Activated effector memory CD4-positive, alpha-beta T cell treated with Interleukin-2 at 50 U/mL for 16 hours (primary cell): Measurements from ENCODE around the gene PROX1.

Experiments used
- DNase-seq: peaks from one replicate; pipeline ENCODE4 v3.0.0-alpha.2; 2020

PROX1 gene

DNA sequence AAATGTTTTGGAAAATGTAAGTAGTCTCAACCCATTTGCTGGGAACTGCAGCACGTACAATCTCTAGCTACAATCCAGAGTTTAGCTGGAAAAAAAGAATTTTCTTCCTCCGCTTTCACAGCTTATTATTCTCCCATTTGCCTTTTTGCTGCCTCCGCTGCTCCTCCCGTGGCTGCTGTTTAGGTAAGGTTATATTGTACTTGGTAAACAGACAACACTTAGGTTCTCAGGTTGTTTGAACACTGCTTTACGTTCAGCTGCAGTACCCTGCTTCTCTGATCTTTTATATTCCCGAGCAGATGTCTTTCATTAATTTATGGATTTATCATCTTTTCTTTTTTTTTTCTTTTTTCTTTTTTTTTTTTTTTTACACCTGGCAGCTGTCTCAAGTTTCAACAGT is 14.3 kb downstream of the PROX1 start:
- no peak for DNase-seq

DNA sequence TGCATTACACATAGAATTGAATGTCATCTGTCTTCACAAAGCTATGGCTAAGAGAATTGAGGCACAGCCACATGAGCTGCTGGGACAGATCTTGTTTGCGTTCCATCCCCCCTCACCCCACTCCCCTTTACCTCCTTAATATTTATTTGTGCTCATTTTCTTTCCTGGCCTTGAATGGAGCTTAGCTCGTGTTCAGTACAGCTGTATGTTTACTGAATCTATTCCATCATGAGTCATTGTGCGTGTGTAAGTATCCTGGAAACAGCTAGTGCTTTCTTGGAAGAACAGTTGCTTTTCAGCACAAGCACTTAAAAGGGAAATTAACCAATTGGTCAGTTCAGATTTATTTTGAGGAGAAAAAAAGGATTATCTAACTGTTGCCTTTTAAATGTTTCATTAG is 14.7 kb downstream of the PROX1 start:
- DNase-seq: no peak

DNA sequence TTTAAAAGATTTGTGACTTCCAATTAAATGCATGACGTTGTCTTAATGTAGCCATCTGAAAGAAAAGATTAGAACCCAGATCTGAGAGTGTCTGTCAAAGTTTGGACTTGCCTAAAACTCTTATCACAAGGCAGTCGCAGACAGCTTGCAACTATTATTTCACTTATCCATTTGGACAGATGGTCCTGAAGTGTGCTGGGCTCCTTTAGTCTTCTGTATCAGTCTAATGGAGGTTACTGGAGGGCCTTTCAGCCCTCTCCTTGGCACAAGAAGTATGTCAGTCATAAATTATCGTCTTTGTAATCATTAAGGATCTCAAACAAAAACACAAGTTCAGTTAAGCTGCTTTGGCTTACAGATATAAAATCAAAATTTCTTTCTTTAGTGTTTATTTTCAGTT is 15.5 kb downstream of the PROX1 start:
- no peak for DNase-seq

DNA sequence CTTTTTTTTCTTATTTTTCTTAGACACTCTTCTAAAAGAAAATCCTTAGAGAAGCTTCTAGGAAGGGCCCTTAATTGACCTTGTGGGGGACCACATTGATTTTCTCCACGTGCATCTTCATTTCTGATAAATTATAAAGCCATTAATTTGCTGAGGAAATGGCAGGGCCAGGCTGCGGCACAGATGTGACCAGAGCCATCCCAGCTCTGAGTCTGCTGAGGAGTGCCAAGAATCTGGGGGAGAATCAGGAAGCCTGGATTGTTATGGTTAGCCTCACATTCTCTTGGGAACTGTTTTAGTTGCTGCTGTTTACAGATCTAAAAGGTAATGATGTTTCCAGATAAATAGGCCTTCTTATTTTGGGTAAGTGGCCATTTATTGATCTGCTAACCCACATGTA is 16.2 kb downstream of the PROX1 start:
- no peak for DNase-seq

DNA sequence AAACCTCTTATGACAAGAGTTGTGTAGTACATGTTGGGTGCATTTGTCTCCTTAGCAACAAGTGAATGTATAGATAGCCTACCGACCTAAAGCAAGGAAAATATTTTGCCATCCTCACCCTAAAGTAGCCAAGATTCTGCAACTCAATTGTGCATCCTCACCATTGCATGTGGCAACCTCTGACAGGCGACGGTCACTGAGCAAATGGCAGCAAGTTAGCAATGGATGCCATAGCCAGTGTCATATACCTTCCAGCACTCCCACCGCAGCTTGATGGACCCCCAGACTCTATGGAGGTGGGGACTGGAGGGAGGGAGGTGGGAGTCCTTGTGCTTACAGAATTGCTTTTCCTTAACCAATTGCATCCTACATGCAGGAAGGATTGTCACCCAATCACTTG is 17.0 kb downstream of the PROX1 start:
- DNase-seq: no peak

DNA sequence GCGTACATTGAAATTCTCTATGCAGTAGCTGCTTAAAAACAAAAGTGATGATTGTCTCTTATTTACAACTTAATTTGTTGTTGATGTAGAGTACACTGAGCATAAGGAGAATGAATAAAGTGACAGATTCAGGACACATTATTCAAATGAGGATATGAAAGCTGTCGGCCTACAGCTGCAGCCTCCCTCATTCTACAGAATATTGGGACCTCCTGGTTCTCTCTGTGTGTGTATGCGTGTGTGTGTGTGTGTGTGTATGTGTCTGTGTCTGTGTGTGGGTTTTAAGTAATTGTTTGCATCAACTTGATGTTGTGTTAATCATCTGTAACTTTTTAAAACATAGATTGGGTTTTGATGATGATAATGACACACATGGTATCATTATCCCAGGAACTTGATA is 17.9 kb downstream of the PROX1 start:
- no peak for DNase-seq

DNA sequence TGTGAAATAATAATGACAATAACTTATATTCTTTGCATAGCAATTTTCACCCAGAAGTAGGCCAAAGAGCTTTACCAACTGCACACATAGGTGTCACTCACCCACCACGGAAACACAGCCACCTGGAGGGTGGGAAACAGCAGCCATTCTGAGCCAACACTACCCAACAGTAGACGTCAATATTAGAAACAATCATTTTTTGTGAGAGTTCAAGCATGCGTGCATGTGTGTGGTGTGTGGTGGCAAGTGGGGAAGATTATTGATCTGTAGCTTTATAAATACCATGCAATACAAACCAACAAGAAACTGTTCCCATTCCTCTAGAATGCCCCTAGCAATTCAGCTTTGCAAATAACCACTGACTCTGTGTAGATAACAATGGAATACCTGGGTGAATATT is 19.1 kb downstream of the PROX1 start:
- DNase-seq: no peak

DNA sequence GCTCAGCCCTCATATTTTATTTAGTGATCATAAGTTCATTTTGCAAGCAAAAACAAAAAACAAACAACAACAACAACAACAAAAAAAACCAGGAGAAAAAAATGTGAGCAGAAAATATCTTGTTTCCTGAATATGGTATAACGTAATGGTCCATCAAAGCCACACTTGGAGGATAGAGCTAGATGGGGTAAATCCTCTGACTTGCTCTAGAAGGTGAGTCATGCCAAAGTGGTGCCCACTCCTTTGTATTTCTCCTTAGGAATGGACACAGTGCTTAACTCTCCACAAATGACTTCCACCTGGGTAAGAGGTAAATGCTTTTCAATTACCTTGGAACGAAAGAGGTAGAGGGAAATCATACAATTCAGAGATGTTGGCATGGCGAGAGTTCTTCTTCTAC is 20.6 kb downstream of the PROX1 start:
- DNase-seq: no peak

DNA sequence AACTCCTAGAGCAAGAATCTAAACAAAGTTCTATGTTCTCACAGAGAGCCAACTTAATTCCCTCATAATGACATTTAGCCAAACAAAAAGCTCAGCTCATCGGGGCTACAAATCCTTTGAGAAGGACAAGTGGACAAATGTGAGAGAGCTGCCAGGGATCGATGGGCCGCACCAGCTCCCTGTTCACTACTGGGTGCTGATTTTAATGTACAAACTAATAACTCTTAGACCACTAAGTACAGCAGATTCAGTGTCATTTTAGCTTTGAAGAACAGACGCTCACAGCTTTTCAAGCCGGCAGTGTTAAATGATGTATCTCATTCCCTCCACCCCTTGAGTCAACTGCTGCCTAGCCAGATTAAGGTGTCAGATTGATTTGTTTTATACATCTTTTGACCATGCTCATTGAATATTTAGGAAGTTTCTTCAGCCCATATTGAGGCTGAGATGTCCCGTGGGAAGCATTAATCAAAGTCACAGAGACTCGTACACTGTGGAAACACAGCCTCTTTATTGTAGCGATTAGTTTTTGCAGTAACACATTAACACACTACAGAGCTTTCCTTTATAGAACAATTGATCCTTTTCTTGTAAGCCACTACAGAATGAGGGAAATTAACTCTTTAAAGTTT is 21.1 kb downstream of the PROX1 start:
- DNase-seq: no peak

DNA sequence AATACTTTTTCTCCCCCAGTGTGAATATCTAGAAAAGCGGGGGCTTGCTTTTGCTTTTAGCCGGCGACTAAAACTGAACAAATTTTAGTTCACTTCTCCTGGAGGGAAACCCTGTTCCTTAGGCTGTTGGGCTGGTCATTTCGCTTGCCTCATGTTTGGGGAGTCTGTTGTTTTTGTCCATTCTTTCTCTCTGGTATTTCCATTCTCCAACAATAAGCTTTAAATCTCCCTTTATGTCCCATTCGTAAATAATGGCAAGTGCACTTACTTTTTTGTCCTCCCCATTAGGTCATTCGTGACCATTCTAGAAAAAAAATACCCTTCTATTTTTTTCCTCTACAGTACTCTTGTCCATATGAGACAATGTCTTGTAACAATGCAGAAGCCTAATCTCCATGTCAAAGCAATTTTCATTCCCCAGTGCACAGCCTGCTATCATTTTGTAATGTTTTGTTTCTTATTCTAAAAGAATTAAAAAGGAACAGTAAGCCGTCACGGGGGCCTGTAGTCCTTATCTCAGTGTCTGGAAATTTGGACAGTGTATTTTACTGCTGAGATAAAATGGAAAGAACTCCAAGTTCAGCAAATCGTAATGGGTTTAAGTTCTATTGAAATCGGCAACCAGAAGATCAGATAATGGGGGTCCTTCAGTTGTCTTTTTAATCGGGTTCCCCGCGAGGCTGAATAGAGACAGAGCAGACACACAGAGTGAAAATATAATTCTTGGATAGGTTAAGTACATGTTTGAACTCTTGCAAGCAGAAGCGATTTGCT is 21.8 kb downstream of the PROX1 start:
- DNase-seq: no peak

DNA sequence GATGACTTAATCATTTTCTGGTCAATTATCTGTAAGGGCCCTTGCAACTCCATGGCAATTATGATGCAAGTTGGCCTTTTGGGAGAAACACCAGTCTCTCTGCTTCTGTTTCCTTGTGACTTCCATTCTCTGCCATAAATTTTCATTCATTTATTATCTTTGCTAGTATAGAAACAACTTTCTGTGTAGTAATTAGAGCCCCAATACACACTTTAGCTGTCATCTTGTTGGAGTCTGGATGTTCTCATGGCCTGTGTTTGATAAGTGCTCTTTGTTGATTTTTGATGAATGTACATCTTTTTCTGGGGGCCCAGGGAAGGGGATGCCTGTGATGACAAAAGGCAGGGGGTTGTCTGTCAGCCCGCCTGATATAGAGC is 22.4 kb downstream of the PROX1 start:
- DNase-seq: no peak

DNA sequence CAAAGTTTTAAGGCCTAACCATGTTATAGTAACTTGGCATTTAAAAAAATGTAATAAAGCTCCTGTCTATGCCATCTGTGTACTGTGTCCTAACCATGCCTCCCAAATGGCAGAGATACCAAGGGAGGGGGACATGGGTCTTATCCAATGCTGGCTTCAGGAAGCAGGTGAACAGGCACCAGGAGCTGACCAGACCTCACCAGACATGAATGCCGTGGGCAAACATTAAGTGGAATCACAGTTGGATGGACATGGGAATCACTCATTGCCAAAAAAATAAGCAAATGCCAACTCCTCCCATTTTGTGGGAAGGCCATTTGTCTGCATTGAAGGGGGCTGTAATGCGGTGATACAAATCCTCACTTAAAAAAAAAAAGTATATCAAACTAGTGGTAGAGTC is 22.9 kb downstream of the PROX1 start:
- DNase-seq: no peak

DNA sequence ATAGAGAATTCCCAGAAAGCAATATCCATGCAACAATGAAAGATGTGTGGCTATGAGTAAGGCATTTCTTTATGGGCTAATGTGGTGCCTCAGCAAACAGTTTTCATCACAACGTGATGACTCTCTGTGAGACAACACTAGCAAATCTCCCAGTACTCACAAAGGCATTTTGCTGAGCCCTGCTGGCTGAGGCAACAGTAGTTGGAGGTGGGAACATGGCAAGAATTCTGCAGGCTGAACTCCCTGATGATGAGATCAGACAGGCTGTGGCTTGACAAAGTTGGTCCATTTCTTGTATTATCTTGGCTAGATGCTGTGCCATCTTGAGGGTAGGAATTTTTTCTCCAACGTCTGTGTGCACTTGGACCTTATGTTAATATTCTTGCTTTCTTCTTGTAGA is 24.6 kb downstream of the PROX1 start:
- no peak for DNase-seq

DNA sequence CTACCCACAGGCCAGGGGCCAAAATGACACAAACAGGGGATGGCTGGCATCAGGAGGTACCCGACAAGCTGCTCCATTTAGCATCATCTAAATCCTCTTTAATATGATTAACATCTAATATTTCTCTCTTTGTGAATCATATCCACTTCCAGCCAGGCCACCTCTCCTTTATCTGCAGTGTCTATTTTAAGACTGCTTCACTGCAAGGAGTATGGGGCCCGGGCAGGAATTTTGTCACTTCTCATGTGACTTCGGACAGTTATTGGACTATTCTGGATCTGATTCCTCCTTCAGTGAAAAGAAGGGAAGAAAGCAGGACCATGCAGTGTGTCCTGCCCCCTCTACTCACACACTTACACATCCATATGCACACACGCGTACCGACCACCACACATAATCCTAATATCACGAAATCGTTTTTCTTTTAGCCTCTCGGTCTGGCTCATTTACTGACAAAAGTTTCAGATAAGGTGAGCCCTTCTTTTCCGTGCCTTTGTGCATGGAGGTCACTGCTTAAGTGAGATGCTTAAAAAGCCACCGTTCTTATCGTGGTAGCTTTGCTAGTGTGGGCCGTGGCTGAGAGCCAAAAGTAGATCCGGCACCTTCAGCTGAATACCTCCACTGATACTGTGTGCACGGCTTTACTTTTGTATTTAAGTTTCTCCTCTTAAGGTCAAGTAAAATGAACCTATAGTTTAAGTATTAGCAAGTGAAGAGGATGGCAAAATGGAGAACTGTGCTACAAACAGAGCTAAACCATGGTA is 26.0 kb downstream of the PROX1 start:
- DNase-seq: no peak

DNA sequence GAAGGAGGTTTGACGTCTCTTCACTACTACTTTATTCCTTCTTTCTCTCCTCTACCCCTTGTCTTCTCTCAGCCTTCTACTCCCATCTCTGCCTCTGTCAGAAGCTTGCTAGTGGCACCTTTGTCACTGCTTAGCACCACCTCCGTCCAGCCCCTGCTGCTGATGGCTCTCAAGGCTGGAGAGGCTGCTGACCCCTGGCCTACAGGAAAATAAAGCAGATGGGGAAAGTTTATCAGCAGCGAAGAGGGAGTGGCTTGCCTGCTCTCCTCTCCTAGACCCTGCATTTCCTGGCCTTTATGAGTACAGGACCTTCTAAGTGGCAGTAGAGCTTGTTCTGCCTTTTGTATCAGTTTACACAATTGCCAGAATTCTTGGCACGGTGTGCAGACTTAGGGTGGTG is 27.0 kb downstream of the PROX1 start:
- no peak for DNase-seq

DNA sequence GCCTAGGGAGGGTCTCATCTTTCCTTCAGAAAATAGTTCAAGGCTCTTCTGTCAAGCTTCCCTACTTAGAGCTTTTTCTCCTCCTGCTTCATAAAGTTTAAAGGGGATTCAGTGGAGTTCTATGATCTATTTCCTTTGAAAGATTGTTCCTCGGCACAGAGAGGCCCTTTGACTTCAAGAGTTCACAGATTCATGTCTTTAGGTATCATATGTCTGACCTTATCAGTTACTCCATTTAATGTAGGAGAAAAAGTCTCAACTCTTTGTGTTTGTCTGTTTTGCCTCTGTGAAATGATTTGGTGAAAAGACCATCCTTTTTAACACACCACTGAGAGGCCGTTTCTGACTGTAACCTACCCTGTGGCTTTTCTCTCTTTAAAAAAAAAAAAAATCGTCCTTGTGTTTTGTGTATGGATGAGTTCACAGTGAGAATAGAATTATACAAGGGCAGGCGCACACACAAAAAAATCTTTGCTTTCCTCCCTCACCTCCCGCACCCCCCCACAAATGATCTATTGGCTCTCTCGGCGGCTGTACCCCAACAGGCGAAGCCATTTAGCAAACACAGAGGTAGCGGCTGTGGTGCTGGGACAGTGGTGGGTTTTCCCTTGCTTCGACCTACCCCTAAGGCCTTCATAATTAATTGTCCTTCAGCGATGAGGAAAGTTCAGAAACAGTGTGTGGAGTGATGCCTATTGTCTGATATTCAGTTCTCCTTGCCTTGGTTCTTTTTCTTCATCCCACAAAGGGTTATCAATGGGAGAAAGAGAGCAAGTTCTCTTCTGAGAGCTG is 29.6 kb downstream of the PROX1 start:
- DNase-seq: no peak

DNA sequence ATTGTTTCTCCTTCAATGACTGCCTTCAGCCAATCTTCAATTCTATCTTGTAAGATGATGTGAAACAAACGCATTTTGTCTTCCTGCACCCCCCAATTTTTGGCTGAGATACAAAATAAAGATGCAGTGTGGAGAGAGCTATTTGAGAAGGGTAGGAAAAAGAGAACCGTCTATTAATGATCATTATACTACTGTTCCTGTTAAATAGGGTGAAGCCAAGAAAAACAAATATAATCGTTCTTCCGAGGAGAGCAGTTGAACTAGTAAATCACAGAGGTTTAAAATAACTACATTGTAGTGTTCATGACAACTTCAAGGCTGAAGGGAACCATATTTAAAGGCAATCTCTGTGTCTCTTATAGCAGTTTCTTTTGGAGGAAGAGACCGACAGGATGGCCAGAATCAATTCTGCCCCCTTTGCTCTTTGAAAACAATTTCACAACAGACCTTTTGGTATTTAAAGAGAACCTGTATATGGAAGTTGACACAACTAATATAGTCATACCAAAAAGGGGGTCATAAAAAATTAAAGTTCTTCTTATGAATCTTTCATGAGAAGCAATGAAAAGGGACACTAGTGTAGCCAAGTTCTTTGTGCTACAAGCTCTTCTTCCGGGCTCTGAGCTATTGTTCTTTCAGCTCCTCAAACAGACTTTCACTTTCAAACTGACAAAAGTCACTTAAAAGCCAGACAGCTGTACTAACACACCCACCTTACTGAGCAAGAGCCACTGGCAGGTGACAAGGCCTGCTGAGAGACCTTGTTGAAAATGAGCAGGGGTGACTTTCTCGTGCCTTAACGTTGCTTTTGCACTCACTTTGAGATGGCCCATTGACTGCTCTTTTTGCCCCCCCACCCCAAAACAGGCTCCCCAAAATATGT is 30.9 kb downstream of the PROX1 start:
- no peak for DNase-seq

DNA sequence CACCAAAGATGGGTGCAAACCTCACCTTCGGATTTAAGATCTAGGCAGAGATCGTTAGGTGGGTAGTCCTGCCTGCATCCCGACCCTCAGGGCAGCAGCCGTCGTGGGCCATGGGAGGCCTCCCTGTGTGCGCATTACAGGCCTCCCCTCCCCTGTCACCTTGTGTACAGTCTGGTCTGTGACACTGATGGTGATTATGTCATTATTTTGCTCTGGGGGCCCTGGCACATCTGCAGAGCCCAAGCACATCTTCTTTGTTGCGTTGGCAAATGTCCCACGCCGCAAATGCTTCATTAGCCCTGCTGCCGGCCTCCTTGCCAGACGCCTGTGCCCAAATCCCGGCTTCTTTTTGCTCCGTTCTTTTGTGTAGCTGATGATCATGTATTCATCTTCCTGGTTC is 31.7 kb downstream of the PROX1 start:
- DNase-seq: no peak

DNA sequence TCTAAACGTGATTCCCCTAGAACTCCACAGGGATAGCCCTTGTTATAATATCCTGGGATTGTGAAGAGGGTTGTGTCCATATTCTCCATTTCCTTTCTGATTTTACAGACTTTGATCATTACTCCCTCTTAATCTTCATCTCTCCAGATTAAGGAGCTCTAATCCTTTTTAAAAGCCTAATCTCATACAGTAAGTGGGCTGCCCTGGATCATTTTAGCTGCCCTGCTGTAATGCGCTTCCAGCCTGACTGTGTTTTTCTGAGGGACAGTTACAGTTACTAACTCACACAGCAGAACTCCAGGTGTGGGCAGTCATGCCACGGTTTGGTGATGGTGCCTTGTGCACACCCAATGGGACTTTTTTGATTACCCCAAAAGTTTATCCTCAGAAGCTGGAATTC is 33.5 kb downstream of the PROX1 start:
- no peak for DNase-seq

DNA sequence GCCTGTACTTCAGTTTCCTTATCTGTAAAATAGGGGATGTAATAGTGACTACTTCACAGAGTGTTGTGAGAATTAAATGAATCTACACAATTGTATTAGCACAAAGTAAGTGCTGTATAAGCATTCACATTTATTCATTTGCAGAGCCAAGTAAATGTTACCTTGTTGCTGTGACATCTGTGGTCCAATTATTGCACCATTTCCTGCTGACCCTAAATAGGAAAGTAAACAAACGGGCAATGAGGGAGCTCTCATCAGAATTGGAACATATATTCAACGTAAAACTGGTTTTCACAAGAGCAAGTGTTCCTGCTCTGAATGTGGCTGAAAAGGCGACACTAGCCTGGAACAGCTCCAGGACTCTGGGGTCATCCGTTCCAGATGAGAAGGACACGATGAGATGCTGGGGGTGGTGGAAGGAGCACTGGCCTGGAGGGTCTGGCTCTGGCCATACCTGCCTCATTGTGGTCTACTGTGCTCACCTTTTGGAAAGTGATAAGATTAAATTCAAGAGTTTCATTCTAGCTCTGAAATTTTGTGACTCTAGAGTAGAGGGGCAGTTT is 34.5 kb downstream of the PROX1 start:
- DNase-seq: no peak

DNA sequence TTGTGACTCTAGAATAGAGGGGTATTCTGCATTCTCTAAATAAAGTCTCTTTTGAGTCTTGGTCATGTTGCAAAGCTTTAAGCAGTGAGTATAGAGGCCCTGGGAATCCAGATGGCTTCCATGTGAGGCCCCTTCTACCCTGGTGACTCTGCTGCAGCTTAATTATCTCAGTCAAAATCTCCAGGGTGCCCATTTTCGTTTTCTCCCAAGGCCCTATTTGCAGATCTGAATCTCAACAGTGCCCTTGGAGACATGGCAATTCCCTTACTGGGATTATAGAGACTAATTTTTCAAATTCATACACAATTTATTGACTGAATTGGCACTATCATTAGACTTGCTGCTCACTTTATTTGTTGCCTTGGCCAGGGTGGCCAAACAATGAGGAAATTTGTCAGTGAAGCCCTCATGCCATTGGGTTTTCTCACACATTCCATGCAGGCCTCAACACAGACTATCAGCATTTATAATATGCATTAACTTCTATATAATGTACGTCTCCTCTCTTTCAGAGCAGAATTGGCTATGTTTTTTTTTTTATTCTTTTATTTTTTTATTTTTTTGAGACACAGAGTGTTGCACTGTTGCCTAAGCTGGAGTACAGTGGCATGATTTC is 35.1 kb downstream of the PROX1 start:
- no peak for DNase-seq

DNA sequence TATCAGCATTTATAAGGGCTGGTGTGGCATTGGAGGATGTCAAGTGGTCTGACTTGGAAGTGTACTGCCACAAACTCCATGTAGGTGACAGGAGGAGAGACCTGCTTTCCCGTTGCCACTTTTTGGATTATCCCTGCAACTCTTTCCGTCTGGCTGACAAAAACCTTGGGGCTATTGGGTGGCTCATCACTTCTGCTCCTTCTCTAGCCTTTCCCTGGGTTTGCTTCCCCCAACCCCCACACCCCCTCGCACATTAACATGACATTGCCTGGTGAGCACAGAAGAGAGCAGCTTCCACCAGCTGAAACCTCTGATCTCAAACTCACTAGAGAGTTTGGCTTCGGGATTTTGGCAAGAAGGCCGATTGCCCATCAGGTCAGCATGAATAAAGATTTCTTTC is 39.2 kb downstream of the PROX1 start:
- no peak for DNase-seq
